Jurkat, Clone E6-1 (cell line): Measurements from ENCODE around the gene KIF7.
"Not testable (repeated sequence)": the region's sequence is repeated elsewhere in the genome, so short reads cannot be mapped to it uniquely, and the experiment has no call there.

ENCODE experiments used
- DNase-seq: peaks from one replicate; pipeline ENCODE4 v3.0.0-alpha.2; 2011; ENCODE audit warnings: low read depth, low spot score
- H3K4me3 ChIP-seq: 2 replicates; pipeline ENCODE4 v1.5.1; 2011; ENCODE audit warnings: mild to moderate bottlenecking, low read length, control low read depth, moderate library complexity

The KIF7 gene

GRCh38 chr15:89630260-89630659 lies 25.0 kb downstream of the KIF7 start:
- no peak overlapping the region for H3K4me3 ChIP-seq
- DNase-seq, result no peak

- H3K4me3 ChIP-seq, result no peak overlapping the region
- DNase-seq, result no peak
Measured at GRCh38 chr15:89629829-89630228, 25.4 kb downstream of the KIF7 start.

GRCh38 chr15:89628806-89629715 lies 26.2 kb downstream of the KIF7 start:
- DNase-seq, result no peak
- H3K4me3 ChIP-seq, result no peak overlapping the region

- DNase-seq, result no peak
- H3K4me3 ChIP-seq, result no peak overlapping the region
Measured at GRCh38 chr15:89628301-89628700, 27.0 kb downstream of the KIF7 start.

DNA sequence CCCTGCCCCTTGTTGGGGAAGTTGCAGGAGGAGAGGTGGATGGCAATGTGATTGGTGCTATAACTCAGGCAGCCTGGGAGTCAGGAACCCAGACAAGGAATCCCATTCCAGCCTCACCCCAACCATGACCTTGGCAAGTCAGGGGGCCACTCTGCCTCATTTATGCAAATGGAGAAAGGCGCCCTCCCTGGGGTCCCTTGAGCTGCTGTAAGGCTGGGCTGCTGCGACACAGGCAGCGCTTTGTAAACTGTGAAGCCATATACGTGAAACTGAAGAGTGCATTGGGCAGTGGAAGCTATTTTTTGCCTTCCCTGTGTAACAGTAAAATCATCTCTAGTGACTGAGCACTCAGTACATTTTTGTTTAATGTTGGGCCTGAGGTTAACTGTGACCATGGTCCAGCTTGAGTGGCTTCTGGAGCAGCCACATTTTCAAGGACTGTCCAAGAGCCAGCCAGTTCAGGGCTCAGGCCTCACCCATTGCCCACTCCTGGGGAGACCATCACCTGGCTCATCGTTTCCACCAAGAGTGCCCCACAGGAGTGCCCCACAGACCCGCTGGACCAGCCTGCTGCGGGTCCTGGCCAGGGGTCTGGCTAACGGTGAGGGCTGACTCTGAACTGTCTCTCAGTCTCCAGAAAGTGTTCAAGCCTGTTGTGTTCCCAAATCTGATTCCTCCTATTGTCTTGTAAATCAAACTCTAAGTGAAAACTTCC lies 27.9 kb downstream of the KIF7 start:
- no peak for DNase-seq
- H3K4me3 ChIP-seq, result no peak overlapping the region

- no peak overlapping the region for H3K4me3 ChIP-seq
- no peak for DNase-seq
Measured at GRCh38 chr15:89625716-89626115, 29.6 kb downstream of the KIF7 start.

- no peak overlapping the region for H3K4me3 ChIP-seq
- DNase-seq, result no peak
Measured at GRCh38 chr15:89623165-89623564, 32.1 kb downstream of the KIF7 start.

- H3K4me3 ChIP-seq, result no peak overlapping the region
- DNase-seq, result no peak
Measured at GRCh38 chr15:89621547-89621946, 33.7 kb downstream of the KIF7 start.

DNA sequence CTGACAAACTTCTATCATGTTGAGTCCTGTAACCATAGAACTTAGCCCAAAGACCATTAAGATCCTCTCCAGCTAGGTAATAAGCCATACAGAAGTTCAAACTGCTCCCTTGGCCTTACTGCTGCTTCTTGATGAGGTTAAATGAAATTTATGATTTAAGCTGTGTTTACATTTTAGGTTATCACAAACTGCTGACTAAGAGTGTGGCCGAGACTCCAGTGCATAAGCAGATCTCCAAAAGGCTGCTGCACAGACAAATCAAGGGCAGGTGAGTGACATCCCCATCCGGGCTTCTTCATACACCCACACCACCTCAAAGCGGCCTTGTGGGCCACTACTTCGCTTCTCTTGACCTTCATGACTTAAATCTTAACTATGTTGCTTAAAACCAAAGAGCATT lies 39.0 kb downstream of the KIF7 start:
- no peak overlapping the region for H3K4me3 ChIP-seq
- no peak for DNase-seq

DNA sequence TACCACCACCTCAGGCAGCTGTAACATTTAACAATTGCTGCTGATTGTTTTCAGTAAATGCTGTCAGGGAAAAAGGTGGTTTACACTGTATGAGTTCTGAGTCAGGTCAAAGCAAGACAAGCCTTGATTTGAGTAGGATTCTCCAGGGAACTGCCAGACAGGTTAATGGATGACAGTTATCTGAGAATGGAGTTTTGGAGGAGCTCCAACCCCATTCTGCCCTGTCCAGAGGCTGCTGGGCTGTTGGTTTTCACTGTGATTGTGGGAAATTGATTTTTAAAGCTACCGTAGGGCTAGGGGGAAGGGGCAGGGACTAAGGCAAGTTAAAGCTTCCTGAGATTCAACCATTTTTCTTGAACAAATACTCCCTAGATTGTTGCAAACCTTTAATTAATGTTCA lies 40.1 kb downstream of the KIF7 start:
- H3K4me3 ChIP-seq, result no peak overlapping the region
- DNase-seq, result no peak

- DNase-seq, result no peak
- H3K4me3 ChIP-seq, result no peak overlapping the region
Measured at GRCh38 chr15:89614164-89614563, 41.1 kb downstream of the KIF7 start.

GRCh38 chr15:89613031-89613430 lies 42.2 kb downstream of the KIF7 start:
- no peak for DNase-seq
- no peak overlapping the region for H3K4me3 ChIP-seq

GRCh38 chr15:89611317-89611716 lies 44.0 kb downstream of the KIF7 start:
- DNase-seq, result no peak
- H3K4me3 ChIP-seq, result no peak overlapping the region

GRCh38 chr15:89599021-89599420 lies 56.2 kb downstream of the KIF7 start:
- no peak overlapping the region for H3K4me3 ChIP-seq
- DNase-seq, result no peak

GRCh38 chr15:89593018-89593417 lies 62.2 kb downstream of the KIF7 start:
- H3K4me3 ChIP-seq, result no peak overlapping the region
- DNase-seq, result no peak

GRCh38 chr15:89591834-89592233 lies 63.4 kb downstream of the KIF7 start:
- no peak overlapping the region for H3K4me3 ChIP-seq
- DNase-seq, result no peak

GRCh38 chr15:89587955-89588354 lies 67.3 kb downstream of the KIF7 start:
- DNase-seq, result no peak
- H3K4me3 ChIP-seq, result no peak overlapping the region

- H3K4me3 ChIP-seq, result no peak overlapping the region
- DNase-seq, result no peak
Measured at GRCh38 chr15:89586651-89587050, 68.6 kb downstream of the KIF7 start.

DNA sequence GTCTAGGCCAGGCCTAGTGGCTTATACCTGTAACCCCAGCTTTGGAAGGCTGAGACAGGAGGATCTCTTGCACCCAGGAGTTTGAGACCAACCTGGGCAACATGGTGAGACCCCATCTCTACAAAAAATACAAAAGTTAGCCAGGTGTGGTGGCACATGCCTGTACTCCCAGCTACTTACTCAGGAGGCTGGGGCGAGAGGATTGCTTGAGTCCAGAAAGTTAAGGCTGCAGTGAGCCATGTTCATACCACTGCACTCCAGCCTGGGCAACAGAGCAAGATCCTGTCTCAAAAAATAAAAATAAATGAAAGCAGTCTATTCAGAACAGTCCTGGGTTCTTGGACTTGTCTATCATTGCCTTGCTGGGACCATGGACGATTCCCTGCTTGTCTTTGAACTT lies 74.5 kb downstream of the KIF7 start:
- DNase-seq, H3K4me3 ChIP-seq: not testable (repeated sequence)

DNA sequence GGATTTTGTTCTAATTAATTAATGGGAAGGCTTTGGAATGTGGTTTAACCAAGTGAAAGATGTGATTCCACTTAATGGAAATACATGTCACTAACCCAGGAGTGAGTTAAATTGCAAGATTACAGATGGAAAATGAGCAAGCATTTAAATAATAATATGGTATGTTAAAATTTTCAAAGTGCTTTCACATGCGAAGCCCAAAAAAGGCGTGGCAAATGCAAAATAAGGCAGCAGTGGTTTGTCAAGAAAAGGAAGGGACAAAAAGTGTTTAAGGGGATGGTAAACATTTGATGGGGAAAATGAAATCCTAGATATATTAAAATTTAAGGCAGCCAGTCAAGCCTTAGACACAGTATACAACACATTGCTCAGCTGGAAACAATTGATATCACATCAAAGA lies 77.1 kb downstream of the KIF7 start:
- H3K4me3 ChIP-seq, result no peak overlapping the region
- DNase-seq, result no peak
